GM03348 (cell line): ENCODE measurements around the gene PELI2.
A peak's percentile ranks its signal among the peaks of the same experiment; 100 is the strongest.

ENCODE experiments used
- DNase-seq: peaks from one replicate; pipeline ENCODE4 v3.0.0; 2012; ENCODE audit warnings: low spot score

The PELI2 gene

GRCh38 chr14:56119201-56119981, 1.2 kb downstream of the PELI2 start:
- DNase-seq: peak; percentile 67

DNA sequence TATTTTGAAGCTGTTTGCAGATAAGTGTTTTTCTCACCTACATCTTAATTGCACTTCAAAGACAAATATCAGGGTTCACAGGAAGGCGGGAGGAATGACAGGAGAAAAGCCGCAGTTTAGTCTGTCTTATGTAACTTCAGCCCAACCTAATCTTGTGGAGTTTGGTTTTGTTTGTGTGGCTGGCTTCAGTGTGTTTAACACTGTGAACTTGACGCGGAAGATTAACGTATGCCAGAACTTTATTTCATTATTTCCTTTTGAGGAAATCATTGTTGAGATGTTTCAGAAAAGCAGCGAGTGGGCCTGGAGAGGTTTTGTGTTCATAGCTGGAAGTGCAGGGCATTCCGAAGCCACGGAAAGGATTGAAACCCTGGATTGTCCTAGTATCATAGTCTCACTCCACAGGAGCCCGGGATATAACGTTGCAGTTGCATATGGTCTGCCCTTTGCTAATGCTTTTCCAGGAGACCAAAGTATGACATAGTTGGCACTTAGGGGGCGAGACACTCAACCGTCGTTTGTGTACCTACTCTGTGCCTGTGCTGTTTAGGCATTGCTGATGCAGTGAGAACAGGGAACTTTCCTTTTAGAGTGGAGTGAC, 2.0 kb downstream of the PELI2 start:
- DNase-seq: peak; percentile 33

- DNase-seq: no peak
These were observed 3.6 kb downstream of the PELI2 start for GRCh38 chr14:56121816-56122215.

DNA sequence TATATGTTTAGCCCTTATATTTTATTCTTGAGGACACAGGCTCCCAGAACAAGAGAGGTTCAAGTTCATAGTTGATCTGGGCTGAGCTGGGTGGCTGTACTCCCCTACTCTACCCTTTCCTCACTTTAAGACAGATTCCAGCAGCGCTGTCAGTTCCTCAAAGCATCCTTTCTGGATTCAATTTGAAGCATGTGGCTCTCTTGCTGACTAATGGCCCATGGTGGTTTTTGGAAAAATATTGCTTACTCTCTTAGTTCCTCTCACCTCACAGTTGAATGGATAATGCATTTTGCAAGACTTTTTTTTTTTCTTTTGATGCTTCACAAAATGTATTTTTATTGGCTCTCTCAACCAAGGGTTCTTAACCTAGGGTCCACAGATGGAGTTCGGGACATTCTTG, 4.1 kb downstream of the PELI2 start:
- peak; percentile 11 for DNase-seq

DNA sequence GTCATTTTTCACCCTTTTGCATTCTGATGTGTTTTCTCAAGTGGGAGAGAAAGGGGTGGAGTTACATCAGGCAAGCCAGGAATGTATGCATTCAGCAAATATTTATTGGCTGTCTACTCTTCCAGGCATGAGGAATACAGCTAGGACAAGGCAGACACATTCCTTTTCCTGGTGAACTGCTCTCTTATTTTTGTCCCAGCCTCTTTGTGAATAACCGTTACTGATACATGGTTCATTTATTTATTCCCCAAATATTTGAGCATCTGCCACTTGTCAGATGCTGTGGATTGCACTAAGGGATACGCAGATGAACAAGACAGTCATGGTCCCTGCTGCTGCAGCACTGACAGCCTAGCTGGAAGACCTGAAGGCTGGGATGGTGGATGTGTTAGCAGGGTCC, 6.1 kb downstream of the PELI2 start:
- DNase-seq: peak; percentile 37

- DNase-seq: no peak
These were observed 7.8 kb downstream of the PELI2 start for GRCh38 chr14:56125772-56126636.

DNA sequence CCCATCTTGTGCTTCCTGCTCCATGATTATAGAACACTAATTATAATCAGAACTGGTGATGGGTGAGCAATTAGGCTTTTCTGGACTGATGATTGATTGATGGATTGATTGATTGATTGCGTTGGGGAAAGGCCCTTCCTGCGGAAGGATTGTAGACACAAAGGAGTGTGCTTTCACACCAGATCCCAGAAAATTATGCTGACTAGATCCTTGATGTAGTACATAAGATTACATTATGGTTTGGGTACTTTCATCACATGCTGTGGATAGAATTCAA, 8.4 kb downstream of the PELI2 start:
- no peak for DNase-seq

GRCh38 chr14:56127156-56127555, 8.9 kb downstream of the PELI2 start:
- no peak for DNase-seq

GRCh38 chr14:56129092-56129491, 10.9 kb downstream of the PELI2 start:
- DNase-seq: no peak

DNA sequence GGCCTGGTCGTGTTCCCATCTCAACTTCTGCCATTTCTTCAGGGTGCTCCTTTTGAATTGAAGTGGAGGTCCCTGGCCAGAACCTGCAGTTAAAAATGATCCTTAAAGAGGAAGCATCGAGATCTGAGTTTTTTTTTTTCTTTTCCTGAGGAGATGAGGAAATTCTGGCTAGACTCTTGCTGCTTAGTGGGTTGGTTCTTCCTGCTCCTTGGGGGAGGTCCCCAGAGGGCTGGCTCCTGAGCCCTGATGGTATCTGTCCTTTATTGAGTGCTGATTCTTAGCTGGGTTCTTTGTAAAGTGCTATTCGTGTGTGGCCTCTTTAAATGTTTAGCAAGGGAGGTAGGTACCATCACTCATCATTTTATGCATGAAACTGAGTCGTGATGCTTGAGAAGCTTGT, 11.7 kb downstream of the PELI2 start:
- no peak for DNase-seq

DNA sequence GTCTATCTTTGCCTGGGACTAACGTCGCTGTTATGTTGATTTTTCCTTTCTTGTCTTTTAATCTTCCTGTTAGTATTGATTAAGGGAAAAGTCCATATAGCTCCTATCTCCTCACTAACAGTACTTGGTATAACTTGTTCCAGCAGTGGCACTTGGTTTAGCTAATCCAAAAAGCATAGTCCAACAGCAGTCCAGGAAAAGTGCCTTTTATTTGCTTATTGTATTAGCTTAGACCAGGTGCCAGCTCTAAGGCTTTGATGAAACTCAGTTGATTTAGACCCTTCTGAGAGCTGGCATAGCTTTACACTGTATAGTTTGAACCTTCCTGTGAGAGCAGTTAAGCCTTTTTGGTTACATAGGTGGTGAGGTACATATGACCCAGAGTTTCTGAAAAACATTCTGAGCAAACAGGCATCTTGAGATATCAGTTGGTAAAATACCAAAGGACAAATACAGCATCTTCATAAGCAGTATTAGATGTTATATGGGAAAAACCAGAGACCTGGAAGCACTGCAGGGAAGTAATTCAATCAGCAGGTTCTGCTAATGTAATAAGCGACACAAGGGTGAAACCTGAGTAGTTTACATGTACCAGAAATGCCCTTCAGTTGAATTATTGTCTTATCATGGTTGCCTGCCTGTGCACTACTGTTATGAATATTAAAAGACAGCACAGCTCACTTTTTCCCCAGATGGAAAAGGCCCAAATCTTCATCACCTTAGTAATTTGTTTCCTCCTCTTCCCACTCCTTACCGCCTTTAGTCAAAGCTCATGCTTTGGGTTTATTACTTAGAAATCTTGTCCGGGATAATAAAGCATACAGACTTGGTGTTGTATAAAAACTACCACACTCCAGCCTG, 13.0 kb downstream of the PELI2 start:
- no peak for DNase-seq

DNA sequence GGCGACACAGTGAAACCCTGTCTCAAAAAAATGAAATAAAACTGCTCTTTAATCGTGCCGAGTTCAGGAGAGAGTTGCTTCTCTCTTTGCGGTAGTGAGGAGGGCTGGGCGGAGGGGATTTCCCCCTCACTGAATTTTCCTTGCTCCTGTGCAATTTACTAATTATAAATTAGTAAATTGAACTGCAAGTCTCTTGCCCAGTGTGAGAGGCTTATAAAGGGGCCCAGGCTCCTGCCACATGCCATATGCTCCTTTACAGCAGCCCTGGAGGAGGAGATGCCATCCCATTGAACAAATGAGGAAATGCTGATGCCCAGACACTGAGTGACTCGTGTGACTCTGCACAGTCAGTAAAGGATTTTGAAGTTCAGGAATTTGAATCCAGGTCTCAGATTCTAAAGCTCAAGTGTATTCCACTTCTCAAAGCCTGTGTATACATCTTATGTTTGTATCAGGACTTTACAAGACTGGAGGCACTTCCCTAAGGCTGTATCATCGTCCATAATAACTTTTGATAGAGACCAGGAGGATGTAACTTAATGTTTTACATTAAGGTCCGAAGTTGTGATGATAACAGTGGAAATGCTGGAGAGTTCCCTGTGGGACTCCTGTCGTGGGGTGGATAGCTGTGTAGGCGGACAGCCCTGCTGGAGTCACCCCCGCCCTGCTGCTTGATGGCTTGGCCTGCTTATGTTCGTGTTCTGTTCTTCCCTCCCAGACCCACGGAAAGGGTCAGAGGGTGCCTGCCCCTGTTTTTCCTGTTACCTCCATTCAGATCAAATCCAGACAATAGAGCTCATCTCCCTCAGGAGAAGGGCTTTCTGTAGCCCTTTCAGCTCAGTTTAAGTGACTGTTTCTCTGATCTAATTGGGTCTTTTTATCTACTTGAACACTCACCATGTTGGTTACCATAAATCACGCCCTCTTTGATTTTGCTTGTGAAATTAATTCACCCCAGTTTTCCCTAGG, 13.9 kb downstream of the PELI2 start:
- no peak for DNase-seq

DNA sequence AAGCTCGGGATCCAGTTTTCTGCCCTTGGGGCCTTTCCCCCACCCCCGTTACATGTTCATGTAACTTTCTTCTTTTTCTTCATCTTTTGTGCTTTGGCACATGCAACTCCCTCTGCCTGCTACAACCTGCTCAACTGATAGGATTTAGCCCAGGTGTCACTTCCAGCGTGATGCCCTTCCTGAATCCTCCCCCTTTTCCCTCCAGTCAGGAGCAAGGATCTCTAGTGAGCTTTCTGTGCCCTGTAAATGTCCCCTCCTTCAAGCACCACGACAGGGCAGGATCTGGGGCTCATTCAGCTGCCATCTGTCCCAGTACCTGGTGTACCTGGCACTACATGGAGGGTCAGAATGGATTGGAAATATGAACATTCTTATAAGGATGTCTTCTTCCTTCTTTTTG, 15.3 kb downstream of the PELI2 start:
- DNase-seq: no peak

DNA sequence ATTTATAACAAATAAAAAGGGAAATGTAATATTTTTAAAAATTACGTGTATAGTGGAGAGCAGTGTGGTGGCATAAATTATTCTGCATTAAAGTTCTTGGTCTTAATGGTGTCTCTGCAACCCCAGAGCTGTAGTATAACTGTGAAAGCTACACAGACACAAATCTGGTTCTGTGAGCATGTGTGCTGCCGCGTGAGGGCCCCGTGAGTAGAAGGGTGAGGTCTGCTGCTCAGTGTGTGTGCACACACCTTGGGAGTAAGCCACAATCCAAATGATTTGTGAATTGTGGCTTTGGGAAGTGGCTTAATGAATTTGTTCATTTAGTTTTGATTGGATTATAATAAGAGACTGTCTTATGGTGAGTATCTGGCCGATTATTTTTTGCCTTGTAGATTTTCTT, 16.8 kb downstream of the PELI2 start:
- DNase-seq: no peak

DNA sequence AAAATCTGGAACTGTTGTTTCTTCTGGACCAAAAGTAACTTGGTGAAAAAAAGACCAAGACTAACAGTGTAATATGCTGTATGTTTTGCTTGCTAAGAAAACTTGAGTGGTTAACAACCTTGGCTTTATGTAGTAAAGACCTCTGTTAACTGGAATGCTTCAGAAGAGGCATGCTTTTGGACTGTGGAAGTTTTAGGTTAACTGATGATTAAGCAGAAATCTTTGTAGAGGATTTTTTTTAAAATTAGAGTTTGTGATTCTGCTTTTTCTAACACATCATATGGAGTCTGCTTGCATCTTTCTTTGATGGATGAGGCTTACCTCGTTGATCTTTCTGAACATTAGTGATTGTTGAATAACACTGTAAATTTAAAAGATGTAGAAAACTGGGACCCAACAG, 17.5 kb downstream of the PELI2 start:
- no peak for DNase-seq

- no peak for DNase-seq
These were observed 18.6 kb downstream of the PELI2 start for GRCh38 chr14:56136571-56137452.

DNA sequence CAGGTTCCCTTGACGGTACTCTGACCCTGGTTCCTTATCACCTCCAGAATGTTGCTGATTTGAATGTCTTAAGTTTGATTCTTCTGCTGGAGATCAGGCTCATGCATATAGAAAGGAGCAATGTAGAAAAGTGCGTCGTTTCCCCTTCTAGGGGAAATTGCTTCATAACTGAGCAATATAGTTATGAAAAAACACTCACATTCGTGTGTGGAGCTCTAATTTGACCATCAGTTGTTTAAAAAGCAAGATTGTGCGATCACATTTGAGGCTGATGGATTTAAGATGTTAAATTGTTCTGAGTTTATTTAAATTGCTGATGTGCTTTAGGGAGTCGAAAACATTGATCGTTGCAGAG, 19.2 kb downstream of the PELI2 start:
- DNase-seq: no peak

- DNase-seq: no peak
These were observed 19.6 kb downstream of the PELI2 start for GRCh38 chr14:56137849-56138248.

GRCh38 chr14:56138928-56139327, 20.7 kb downstream of the PELI2 start:
- DNase-seq: no peak

- DNase-seq: no peak
These were observed 24.1 kb downstream of the PELI2 start for GRCh38 chr14:56142314-56142713.
